GM12892 (cell line): ENCODE data around the gene ARHGEF10L.

Experiments used
- DNase-seq: peaks from one replicate; pipeline ENCODE4 v3.0.0; 2011; ENCODE audit not compliant: insufficient read length
- FAIRE-seq: peaks from 2 replicates; lab custom pipeline; 2011; peaks lifted over from hg19 to GRCh38; lab: Jason Lieb, UNC
- POLR2A ChIP-seq: IDR thresholded peaks from 2 replicates; pipeline ENCODE4 v1.6.1; 2011; ENCODE audit warnings: low read depth, low read length, control low read depth
- POLR2AphosphoS5 ChIP-seq: IDR thresholded peaks from 2 replicates; pipeline ENCODE4 v1.6.1; 2011; ENCODE audit warnings: low read depth, low read length, control low read depth
- TAF1 ChIP-seq: IDR thresholded peaks from 2 replicates; pipeline ENCODE4 v1.6.1; 2011; ENCODE audit warnings: low read depth, mild to moderate bottlenecking, control low read depth, low read length, borderline replicate concordance

ARHGEF10L gene

GRCh38 chr1:17640975-17641374 is 101.5 kb downstream of the ARHGEF10L start:
- TF ChIP-seq POLR2A: no peak
- TF ChIP-seq POLR2AphosphoS5: no peak
- TF ChIP-seq TAF1: no peak
- FAIRE-seq (no peak), DNase-seq (no peak)

DNA sequence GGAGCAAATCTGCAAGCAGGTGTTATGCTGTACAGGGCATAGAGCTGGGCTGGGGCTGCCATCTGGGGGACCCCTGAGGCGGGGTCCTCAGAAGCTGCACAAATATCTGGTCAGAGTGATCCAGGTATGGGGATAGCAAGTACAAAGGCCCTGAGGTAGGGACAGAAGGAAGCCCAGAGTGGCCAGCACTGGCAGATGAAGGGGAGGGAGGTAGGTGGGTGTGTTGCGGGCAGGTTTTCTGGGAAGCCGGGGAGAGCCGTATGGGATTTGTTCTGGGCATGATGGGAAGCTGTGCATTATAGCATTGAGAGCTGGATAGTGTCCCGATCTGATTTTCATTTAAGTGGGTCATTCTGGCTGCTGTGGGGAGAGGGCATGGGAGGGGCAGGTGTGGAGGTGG is 102.7 kb downstream of the ARHGEF10L start:
- DNase-seq (no peak), FAIRE-seq (no peak)
- TF ChIP-seq TAF1 (no peak), POLR2AphosphoS5 (no peak), POLR2A (no peak)

DNA sequence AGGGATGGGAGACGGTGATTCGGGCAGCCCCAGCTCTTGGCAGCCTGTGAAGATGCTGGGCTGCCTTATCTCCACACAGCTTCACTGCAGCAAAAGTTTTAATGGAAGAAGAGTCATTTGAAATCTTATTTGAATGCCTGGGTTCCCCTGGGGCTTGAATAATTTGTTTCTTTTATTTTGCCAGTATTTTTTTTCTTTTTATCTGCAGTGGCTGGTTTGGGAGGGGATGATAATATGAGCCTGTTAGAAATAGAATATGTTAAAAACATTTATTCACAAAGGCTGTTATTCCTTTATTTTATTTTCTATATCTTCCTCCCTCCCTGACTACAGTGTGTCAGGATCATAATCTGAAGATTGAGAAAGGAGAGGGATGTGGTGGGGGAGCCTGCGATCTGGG is 103.4 kb downstream of the ARHGEF10L start:
- TF ChIP-seq TAF1: no peak
- FAIRE-seq (no peak), DNase-seq (no peak)

DNA sequence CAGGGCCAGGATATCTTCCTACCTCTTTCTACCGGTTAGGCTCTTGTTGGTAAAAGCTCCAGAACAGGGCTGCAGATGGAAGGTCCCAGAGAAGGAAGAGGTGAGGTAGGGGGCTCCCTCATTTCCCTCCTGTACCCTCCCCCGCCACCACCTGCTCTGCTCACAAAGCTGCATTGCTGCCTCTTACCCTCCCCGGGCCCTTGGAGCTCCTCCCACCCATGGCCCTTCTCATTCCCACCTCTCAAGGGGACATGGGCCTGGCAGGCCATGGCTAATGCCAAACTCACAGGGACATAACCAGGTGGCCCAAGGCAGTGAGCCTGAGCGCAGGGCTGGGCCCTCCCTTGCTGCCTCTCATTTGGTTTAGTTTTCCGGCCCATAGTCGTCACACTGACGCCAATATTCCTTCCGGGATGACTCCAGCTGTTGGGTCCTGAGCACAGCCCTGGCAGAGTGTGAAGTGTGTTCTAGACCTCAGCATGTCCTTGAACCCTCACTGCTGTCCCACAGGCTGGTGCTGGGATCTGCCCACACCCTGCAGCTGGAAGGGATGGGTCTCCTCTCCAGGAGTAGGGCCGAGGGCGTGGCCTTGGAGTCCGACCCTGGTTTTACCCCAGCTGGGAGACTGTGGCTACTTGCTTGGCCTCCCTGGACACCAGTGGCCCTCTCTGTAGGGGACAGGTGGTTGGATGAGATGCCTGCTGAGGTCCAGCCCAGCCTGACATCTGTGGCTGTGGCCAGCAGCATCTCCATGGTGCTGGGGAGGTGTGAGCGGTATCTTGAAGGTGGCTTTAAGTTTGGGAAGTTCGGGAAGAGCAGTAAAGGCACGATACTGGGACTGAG is 104.6 kb downstream of the ARHGEF10L start:
- DNase-seq (no peak), FAIRE-seq (no peak)
- TF ChIP-seq TAF1 (no peak), POLR2AphosphoS5 (no peak), POLR2A (no peak)

DNA sequence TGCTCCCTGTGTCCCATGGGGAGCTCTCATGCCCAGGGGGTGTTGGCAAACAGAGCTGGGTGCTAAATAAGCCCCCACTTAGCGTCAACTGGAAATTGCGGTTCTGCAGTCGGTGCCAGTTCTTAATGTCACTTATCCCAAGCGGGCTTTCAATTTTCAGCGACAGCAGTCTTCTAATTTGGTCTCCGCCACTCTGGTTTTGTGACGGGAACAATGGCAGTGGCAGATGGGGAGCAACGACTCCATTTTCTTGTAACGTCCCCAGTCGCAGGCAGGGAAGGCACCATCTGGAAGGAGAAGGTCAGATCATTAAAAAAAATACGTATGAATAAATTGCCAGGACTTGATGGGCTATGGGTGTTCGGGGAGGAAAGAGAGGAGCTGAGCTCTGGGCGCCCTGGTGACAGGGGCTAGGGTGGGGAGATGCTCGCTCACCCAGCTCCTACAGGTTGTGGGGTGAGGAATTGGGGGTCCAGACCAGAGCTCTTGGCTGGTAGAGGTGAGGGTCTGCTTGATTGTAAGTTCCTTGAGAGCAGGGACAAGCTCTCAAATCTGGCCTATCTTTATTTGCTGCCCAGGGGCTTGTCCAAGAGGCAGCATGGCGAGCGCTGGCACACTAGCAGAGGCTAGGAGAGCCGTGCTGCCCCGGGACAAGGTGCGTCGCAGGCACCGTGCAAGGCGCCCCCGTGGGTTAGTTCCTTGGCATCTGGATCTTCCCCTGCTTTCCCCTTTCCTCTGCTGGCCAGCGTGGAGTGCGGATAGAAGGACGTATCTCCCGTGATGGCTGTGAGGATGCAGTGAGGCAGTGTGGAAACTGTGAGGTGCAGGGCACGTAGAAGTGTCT is 105.8 kb downstream of the ARHGEF10L start:
- no peak for TF ChIP-seq POLR2A
- no peak for TF ChIP-seq POLR2AphosphoS5
- TF ChIP-seq TAF1: no peak
- no peak for FAIRE-seq
- no peak for DNase-seq

- FAIRE-seq (no peak), DNase-seq (no peak)
- TF ChIP-seq TAF1 (no peak), POLR2A (no peak), POLR2AphosphoS5 (no peak)
Measured at GRCh38 chr1:17646444-17647280, 107.2 kb downstream of the ARHGEF10L start.

DNA sequence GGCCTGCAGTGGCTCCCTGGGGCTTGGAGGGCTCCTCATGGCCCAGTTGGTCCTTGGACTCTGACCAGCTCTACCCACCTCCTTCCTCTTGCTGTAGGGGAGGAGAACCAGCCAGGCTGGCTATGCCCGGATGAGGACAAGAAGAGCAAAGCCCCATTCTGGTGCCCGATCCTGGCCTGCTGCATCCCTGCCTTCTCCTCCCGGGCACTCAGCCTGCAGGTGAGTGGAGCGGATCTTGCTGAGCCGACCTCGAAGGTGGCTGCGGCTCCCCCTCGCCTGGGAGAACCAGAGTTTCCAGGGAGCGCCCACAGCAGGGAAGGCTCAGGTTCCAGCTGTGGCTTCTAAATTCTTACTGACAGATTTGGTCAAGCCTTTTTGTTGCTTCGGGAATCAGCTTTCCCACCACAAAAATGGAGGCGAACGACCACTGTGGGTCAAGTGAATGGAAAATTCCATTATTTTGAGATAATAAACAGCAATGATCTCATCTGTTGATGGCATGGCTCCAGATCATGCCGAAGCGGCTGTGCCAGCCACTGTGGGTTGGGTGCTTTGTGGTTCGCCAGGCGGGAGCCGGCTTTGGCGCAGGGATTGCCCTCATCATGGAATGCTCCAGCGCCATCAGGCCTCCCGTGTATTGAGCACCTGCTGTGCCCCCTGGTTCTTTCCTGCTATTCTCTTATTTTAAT is 109.1 kb downstream of the ARHGEF10L start:
- TF ChIP-seq POLR2AphosphoS5 (no peak), POLR2A (no peak), TAF1 (no peak)
- no peak for FAIRE-seq
- no peak for DNase-seq

- TF ChIP-seq POLR2AphosphoS5 (no peak), POLR2A (no peak), TAF1 (no peak)
- no peak for DNase-seq
- FAIRE-seq: no peak
Measured at GRCh38 chr1:17649371-17650106, 110.0 kb downstream of the ARHGEF10L start.

- no peak for TF ChIP-seq POLR2AphosphoS5
- no peak for TF ChIP-seq POLR2A
- no peak for TF ChIP-seq TAF1
- DNase-seq (no peak), FAIRE-seq (no peak)
Measured at GRCh38 chr1:17653276-17653675, 113.8 kb downstream of the ARHGEF10L start.

GRCh38 chr1:17653728-17654351 is 114.3 kb downstream of the ARHGEF10L start:
- DNase-seq (peak; percentile 50), FAIRE-seq (no peak)

More at GRCh38 chr1:17653728-17654351, 114.3 kb downstream of the ARHGEF10L start:
- TF ChIP-seq TAF1 (no peak), POLR2AphosphoS5 (no peak), POLR2A (no peak)
